ENCODE data around the gene DDX3X. TPM values are rescaled to one million over a fixed set of nuclear protein-coding genes. Genes with fewer than 3 reads are reported as not detected.

DDX3X gene
- total and polyA plus RNA-seq, 2 of the 4 experiments (the other 2 are of a cell fraction) = 64.8 to 229 TPM

DNA sequence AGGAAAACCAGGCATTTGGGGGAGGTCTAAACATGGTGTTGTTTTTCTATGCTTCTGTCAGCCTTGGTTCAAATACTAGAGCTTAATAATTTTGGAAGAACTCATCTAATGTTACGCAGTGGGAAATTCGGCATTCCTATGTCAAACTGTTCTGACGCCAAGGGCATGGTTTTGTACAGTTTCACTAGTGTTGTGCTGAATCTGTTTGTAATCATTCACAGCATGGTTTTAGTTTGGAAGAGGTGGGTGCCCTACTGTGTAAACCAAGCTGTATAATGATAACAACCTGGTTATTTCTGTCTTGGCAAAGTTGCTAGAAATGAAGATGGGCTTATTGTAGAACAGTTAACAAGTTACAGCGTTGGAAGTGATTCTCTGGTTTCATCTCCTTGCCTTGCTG is 5.2 kb downstream of the DDX3X start:
- in situ Hi-C loops (cut with MboI; ENCODE audit: low sequenced_read_pairs) = no loop called here
- Histone ChIP-seq H2AK9ac (replicated peaks; ENCODE audit: low read depth, low read length, poor library complexity) (no peak overlapping the region), H3K4me2 (ENCODE audit: low read depth, low read length) (no peak overlapping the region), H3K27ac (ENCODE audit: insufficient read depth, low read length) (no peak overlapping the region), H4K8ac (ENCODE audit: low read depth in 2 of 2, low read length in 2 of 2) (no peak overlapping the region), H4K91ac (ENCODE audit: insufficient read depth, low read depth, low read length) (no peak overlapping the region), H4K20me1 (ENCODE audit: insufficient read depth, low read length) (peaks cover 99% of the 10 kb centered on the region), H3K79me1 (ENCODE audit: low read depth in 1 of 2, low read length in 2 of 2) (peaks cover 26 to 43% of the 10 kb centered on the region in 2 experiments), H3K23ac (ENCODE audit: low read depth, low read length) (no peak overlapping the region), H2AFZ (replicated peaks; ENCODE audit: low read length, poor library complexity) (no peak overlapping the region), H3K9me1 (ENCODE audit: insufficient read depth, low read length) (0 out of 2 replicates have a peak, but pooled peaks cover 3% of the 10 kb centered on the region), H3K56ac (ENCODE audit: extremely low read depth, insufficient read depth, low read length) (no peak overlapping the region), H2BK5ac (ENCODE audit: low read depth, low read length, poor library complexity, severe bottlenecking) (no peak overlapping the region), H3K4me3 (ENCODE audit: insufficient read depth, low read depth, low read length) (no peak overlapping the region), H3K36me3 (ENCODE audit: control insufficient read depth, insufficient read depth, low read length) (peaks cover 38% of the 10 kb centered on the region), H3K4me1 (ENCODE audit: control insufficient read depth, insufficient read depth, low read length) (peaks cover 2% of the 10 kb centered on the region; the same call in 1 of the 2 replicates), H2AK5ac (ENCODE audit: low read depth, low read length) (no peak overlapping the region), H3K9ac (ENCODE audit: low read depth, low read length) (no peak overlapping the region), H3K18ac (ENCODE audit: low read depth, low read length) (no peak overlapping the region), H2BK15ac (ENCODE audit: low read depth, low read length) (no peak overlapping the region), H3K27me3 (ENCODE audit: control insufficient read depth, insufficient read depth, low read length) (no peaks in the 10 kb centered on the region), H3K4ac (ENCODE audit: low read depth, low read length) (no peak overlapping the region), H3K14ac (replicated peaks; ENCODE audit: low read depth, low read length) (no peak overlapping the region), H3K9me3 (ENCODE audit: control insufficient read depth, insufficient read depth, low read length) (no peaks in the 10 kb centered on the region), H4K5ac (ENCODE audit: low read depth, low read length) (no peak overlapping the region), H2BK20ac (ENCODE audit: low read depth, low read length) (no peak overlapping the region), H2BK120ac (ENCODE audit: low read depth, low read length) (no peak overlapping the region)
- no TSS peak for BruUV-seq (replicated peaks)
- WGBS, 2 experiments (ENCODE audit: extremely low coverage in 2 of 2, insufficient read length in 1 of 2) = 79% methylated on average over 2 of the region's 4 CpGs; no CpG with 5 or more reads in 1 of the 2 experiments
- TF ChIP-seq, protein P1, sequence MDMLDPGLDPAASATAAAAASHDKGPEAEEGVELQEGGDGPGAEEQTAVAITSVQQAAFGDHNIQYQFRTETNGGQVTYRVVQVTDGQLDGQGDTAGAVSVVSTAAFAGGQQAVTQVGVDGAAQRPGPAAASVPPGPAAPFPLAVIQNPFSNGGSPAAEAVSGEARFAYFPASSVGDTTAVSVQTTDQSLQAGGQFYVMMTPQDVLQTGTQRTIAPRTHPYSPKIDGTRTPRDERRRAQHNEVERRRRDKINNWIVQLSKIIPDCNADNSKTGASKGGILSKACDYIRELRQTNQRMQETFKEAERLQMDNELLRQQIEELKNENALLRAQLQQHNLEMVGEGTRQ (IDR thresholded peaks at IDR 0.05; ENCODE audit: low read depth, low read length) = no peak
- no peak for TF ChIP-seq RCOR1 (IDR thresholded peaks at IDR 0.05; ENCODE audit: insufficient replicate concordance, low read length)
- no peak for TF ChIP-seq CEBPB (IDR thresholded peaks at IDR 0.05; ENCODE audit: low read depth, low read length)
- TF ChIP-seq MXI1 (IDR thresholded peaks at IDR 0.05; ENCODE audit: borderline replicate concordance, low read depth, low read length) = no peak
- TF ChIP-seq BHLHE40 (IDR thresholded peaks at IDR 0.05; ENCODE audit: low read depth, low read length) = no peak
- TF ChIP-seq MAZ (IDR thresholded peaks at IDR 0.05; ENCODE audit: borderline replicate concordance, low read depth, low read length) = no peak
- TF ChIP-seq SMC3 (IDR thresholded peaks at IDR 0.05; ENCODE audit: low read depth, low read length) = no peak
- no peak for TF ChIP-seq FOS (IDR thresholded peaks at IDR 0.05; ENCODE audit: low read depth, low read length)
- no peak for TF ChIP-seq CHD1 (IDR thresholded peaks at IDR 0.05; ENCODE audit: low read depth, low read length)
- TF ChIP-seq, protein P2, sequence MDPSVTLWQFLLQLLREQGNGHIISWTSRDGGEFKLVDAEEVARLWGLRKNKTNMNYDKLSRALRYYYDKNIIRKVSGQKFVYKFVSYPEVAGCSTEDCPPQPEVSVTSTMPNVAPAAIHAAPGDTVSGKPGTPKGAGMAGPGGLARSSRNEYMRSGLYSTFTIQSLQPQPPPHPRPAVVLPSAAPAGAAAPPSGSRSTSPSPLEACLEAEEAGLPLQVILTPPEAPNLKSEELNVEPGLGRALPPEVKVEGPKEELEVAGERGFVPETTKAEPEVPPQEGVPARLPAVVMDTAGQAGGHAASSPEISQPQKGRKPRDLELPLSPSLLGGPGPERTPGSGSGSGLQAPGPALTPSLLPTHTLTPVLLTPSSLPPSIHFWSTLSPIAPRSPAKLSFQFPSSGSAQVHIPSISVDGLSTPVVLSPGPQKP (IDR thresholded peaks at IDR 0.05; ENCODE audit: borderline replicate concordance, low read depth, low read length) = no peak
- TF ChIP-seq NFE2L2 (IDR thresholded peaks at IDR 0.05; ENCODE audit: low read depth, low read length) = no peak
- TF ChIP-seq, protein P3, sequence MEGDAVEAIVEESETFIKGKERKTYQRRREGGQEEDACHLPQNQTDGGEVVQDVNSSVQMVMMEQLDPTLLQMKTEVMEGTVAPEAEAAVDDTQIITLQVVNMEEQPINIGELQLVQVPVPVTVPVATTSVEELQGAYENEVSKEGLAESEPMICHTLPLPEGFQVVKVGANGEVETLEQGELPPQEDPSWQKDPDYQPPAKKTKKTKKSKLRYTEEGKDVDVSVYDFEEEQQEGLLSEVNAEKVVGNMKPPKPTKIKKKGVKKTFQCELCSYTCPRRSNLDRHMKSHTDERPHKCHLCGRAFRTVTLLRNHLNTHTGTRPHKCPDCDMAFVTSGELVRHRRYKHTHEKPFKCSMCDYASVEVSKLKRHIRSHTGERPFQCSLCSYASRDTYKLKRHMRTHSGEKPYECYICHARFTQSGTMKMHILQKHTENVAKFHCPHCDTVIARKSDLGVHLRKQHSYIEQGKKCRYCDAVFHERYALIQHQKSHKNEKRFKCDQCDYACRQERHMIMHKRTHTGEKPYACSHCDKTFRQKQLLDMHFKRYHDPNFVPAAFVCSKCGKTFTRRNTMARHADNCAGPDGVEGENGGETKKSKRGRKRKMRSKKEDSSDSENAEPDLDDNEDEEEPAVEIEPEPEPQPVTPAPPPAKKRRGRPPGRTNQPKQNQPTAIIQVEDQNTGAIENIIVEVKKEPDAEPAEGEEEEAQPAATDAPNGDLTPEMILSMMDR (conservative IDR thresholded peaks at IDR 0.05; ENCODE audit: low read depth, low read length) = no peak
- no peak for TF ChIP-seq RFX5 (IDR thresholded peaks at IDR 0.05; ENCODE audit: low read depth, low read length)
- TF ChIP-seq MAFK (IDR thresholded peaks at IDR 0.05; ENCODE audit: low read depth, low read length) = no peak
- no peak for TF ChIP-seq POLR2A (IDR thresholded peaks at IDR 0.05; ENCODE audit: low read depth, low read length)
- no peak for TF ChIP-seq RAD21 (IDR thresholded peaks at IDR 0.05; ENCODE audit: low read length)
- intact Hi-C loops (cut with micrococcal nuclease) = loop anchor here (5.0 kb wide), 1 partner anchor 218 kb away; no protein-coding TSS in a partner anchor
- POLR2A ChIA-PET (ENCODE audit: unreplicated experiment) = no interaction called here
- CTCF ChIA-PET = no interaction called here
- dilution Hi-C loops (cut with HindIII; ENCODE audit: low sequenced_read_pairs, unreplicated experiment) = no loop called here
- ATAC-seq (ENCODE audit: low read depth) (no peak), DNase-seq (no peak)

Measured in IMR-90 (cell line).